Measurements from ENCODE around the gene RPL31.

Gene RPL31

DNA sequence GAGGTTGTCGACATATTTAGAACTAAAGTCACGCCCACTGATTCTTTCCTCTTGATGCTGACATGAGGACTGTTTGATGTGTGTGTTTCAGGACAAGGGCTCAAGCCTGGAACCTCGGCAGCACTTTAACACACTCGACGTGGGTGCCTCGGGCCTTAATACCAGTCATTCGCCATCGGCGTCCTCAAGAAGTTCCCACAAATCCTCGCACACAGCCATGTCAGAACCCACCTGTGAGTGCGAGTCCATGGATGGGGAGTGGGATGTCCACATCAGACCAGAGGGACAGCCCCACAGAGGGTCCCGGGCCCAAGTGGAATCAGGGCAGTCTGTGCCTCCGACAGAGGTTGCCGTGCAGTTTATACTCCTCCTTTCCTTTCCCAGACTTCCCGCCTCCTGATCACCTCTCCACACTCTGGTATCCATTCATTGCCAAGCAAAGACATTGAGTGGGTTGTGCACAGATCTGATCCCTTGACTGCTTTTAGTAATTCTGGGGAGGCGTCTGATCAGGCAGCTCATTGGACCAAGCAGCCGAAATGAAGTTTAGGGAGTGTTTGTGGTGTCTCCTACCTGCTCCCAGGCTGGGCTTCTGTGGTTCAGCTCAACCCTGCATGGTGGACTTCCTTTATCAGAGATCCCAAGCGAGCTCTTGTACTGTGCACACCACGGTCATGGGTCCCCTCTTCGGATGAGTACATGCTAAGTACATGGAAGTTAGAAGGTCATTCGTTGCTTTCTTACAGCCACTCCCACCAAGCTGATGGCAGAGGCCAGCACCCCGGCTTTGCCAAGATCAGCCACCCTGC is 27.2 kb upstream of the RPL31 start:
- H3K27ac ChIP-seq = no peak overlapping the region
- DNase-seq (ENCODE audit: low read depth, low spot score) = no peak

DNA sequence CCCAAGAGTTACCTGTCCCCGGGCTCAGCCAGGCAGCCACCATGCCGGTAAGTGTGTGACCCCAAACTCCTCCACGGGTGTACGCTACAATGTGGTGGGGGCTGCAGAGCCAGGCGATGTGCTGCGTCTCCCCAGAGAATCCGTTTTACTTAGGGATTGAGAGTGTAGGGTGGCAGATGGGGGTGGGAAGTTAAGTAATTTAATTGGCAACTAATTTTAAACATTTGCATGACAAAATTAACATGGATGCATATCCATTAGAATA is 26.6 kb upstream of the RPL31 start:
- no peak overlapping the region for H3K27ac ChIP-seq
- no peak for DNase-seq (ENCODE audit: low read depth, low spot score)

DNA sequence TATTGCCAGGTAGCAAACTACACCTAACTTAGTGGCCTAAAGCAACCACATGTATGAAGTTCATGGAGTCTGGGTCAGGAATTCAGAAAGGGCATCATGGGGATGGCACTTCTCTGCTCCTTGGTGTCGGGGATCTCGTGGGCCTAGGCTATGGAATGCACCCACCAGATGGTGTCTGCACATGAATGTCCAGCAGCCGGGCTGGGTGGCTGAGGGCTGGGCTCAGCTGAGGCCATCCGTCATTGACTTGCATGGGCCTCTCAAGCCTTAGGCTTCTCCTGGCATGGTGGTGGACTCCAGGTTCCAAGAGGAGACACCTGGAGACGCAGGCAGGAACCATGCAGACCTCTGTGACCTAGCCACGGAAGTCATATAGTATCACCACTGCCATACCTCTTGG is 26.0 kb upstream of the RPL31 start:
- H3K27ac ChIP-seq = no peak overlapping the region
- no peak for DNase-seq (ENCODE audit: low read depth, low spot score)

DNA sequence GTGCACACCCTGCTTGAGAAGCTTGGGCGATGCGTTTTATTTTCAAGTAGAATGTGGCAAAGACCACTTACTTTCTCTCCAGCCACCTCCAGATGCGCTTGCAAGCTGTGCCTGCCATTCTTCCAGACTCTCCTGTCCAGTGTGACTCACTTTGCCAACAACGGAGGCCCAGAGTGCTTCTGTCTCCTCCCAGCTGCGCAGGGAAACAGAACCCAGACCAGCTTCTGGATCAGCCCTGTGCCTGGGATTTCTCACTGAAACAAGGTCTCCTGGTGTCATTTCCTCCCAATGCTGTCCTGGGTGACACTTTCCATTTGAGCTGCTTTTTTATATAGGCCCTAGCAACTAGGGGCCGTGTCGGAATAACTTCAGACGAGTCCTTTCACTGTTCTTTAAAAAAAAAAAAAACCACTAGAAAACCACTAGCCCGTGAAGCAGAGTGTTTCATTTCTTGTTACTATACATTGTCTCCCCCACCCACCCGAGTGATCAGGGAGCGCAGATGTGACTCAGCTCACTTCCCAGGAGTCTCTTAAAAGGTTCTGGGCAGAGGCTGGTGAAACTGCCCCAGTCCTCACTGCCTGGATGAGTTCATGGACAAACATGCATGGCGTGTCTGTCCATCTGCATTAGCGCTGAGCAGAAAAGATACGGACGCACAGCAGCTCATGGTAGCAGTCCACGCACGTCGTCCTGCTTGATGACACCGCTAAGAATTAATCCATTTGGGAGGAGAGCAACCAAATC is 25.3 kb upstream of the RPL31 start:
- H3K27ac ChIP-seq = no peak overlapping the region
- DNase-seq (ENCODE audit: low read depth, low spot score) = no peak

DNA sequence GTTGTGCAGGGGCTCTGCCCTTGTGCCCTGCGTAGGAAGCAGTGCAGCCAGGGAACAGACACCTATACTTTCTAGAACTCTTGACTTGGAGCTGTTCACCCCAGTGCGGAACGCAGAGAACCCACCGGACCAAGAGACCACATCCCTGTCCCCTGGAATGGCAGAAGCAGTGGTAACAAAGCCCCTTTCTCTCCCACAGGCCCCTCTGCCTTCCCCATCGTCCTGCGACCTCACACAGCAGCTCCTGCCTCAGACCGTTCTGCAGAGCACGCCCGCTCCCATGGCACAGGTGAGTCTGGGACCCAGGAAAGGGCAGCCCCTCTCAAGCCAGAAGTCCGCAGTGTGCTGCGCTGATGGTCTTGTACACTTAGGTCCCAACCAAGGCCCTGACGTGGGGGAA is 24.6 kb upstream of the RPL31 start:
- DNase-seq (ENCODE audit: low read depth, low spot score) = no peak

DNA sequence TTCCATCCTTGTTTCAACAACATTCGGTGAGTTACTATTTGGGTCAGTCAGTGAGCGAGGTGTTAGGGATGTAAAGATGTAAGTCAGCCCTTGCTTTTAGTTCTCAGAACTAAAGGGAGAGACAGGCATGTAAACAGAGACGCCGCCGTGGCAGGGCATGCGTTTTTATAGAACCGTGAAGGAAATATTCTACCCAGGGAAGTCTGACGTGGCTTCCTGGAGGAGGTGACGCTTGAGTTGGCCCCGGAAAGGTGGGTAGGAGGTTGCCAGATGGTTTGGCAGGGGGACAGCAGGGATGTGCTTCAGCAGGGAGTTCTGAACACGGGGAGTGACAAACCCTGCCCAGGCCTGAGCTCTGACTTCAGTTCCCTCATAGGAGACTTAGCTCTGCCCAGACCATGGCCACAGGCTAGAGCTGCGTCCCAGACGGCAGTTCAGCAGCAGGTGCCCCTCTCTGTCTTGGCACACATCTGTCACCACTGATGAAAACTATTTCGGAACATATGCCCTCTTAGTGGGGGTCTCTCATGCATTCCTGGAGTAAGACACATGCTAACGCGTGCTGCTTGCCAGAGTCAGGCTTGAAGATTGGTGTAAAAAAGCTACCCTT is 23.4 kb upstream of the RPL31 start:
- no peak overlapping the region for H3K27ac ChIP-seq
- no peak for DNase-seq (ENCODE audit: low read depth, low spot score)

More for the DNA sequence above, 24.6 kb upstream of the RPL31 start:
- H3K27ac ChIP-seq = no peak overlapping the region

DNA sequence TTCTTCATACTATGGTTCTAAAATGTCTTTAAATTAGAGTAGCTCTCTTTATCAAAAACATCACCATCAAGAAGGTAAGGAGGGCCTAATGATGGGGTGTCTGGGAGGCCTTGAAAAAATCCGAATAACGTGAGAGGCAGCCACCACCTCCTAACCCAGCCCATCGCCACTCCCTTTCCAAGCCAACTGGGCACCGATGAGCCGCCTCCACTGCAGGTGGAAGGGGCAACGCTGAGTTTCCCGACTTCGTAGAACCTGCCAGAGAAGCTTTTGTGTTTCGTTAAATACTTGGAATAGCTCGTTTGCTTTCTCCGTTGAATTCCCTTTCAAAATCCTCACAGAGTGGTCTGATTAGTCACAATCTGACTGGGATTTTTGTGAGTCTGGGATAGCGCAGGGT is 22.0 kb upstream of the RPL31 start:
- H3K27ac ChIP-seq = no peak overlapping the region
- no peak for DNase-seq (ENCODE audit: low read depth, low spot score)

DNA sequence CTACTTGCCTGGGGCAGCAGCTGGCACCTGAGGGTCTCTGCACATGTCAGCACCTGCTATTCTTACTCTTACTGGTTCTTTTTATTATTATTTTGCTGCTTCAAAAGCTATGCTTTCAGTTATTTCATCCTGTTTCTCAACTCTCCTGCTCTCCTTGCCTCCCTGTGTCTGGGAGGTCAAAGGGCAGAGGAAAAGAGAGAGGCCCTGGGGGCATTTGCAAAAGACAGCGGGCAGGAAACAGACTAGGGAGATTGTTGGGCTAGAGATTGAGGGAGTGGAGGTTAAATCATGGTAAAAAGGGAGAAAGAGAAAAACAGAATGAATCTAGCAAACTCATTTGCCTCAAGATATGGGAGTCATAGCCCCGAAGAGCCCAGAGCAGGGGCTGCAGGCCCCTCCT is 21.1 kb upstream of the RPL31 start:
- no peak for DNase-seq (ENCODE audit: low read depth, low spot score)
- H3K27ac ChIP-seq = no peak overlapping the region

DNA sequence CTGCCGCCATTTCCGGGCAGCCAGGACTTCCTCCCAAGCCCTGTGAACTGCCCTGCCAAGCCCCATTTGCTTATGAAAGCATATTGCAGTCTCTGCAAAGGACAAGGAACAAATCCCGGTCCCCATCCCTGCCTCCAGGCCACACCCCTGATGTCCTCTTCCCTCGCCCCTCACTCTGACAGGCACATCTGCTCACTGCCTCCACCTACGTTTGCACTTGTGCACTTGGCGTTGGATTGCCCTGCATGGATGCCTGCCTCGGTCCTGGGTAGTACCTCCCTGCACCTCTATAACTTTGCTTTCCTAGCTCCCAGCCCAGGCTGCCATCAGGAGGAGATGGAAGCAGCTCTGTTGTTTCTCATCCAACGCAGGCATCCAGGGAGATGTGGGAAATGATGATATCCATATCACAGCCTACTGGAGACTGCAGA is 19.6 kb upstream of the RPL31 start:
- DNase-seq (ENCODE audit: low read depth, low spot score) = no peak
- H3K27ac ChIP-seq = no peak overlapping the region

DNA sequence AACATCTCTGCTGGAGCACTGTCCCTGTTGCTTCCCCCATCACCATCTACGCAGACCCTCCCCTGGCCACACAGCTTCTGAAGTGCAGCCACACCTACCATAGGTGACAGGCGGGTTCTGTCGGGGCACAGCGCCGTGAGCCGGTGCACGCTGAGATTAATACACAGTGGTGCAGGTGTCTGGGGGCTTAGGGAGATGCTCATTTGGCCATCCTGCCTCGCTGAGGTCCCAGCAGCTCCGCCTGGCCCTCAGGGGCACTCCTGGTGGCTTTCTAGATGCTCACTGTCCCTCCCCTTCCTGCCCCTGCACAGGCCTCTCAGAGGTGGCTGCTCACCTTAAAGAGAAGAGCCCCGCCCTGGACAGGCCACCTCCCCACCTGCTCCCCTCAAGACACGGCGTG is 18.9 kb upstream of the RPL31 start:
- no peak overlapping the region for H3K27ac ChIP-seq
- DNase-seq (ENCODE audit: low read depth, low spot score) = no peak

DNA sequence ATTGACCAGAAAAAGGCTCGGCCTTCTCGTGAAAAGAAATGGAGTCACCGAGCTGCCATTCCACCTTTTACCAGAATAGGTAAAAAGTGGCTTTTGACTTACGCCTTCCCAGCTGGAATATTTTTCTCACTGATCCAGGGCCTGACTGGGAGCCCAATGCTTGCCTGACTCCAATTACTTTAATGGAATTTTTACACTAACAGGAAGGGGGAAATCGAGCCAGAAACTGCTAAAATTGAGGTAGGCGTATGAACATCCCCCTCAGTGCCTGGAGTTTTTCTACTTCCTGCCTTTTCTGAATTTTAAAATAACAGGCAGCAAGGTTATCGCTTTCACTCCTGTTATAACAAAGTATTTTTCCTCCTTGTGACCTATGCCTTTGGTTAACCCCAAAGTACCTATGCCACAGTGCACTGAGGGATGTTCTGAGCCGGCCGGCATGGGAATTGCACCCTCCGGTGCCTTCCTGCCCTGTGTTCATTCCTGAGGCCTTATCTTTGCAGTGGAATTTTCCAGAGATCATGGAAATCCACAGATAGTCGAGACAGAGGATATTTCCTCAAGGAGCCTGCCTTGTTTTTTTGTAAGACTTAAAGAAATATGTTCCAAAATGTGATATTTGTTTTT is 18.3 kb upstream of the RPL31 start:
- DNase-seq (ENCODE audit: low read depth, low spot score) = no peak
- no peak overlapping the region for H3K27ac ChIP-seq

DNA sequence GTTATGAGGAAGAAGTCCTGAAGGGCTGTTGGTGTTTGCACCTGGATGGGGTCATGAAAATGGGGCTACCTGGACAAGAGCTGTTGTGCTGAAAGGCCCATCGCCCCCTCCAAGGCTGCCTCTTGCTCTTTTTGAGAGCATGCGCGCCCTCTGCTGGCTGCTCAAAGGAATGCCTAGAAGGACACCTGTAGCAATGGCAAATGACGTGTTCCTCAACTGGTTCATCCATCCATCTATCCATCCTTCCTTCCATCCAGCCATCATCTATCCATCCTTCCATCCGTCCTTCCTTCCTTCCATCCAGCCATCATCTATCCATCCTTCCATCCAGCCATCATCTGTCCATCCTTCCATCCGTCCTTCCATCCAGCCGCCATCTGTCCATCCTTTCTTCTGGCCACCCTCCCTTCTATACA is 17.2 kb upstream of the RPL31 start:
- H3K27ac ChIP-seq = no peak overlapping the region
- DNase-seq (ENCODE audit: low read depth, low spot score) = no peak

DNA sequence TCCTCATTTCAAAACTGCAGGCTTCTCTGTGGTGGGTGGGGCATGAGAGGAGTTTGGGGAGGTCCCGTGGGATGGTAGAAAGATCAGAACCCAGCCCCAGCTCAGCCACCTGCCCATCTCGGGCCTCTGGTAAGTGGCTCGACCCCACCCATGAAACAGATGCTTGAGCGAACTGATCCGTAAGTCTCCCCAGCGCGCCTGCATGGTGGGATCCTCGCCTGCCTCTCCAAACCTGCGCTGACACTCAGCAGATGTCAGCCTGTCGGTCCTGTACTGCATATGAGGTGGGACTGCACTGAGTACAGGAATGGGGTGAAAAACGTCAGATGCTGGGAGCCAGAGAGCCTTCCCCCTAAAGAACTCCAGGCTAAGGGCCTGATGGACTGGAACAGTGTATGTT is 15.9 kb upstream of the RPL31 start:
- DNase-seq (ENCODE audit: low read depth, low spot score) = no peak
- H3K27ac ChIP-seq = no peak overlapping the region

DNA sequence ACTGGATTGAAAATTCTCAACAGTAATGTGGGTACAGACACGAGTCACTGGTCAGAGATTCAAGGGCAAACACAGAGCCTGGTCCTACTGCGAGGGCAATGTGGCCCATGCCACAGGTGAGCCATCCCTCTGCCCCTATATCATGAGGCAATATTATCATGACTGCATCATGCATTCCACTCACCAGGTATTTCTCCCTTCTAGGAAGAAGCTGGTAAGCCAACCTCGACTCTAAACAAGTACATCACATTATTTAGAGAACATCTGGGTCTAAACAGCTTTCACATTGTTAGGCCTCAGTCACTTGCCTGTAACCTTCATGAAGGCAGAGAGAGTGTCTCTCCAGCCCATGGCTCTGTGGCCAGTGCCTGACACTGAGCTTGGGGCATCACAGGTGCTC is 14.6 kb upstream of the RPL31 start:
- no peak overlapping the region for H3K27ac ChIP-seq
- no peak for DNase-seq (ENCODE audit: low read depth, low spot score)

DNA sequence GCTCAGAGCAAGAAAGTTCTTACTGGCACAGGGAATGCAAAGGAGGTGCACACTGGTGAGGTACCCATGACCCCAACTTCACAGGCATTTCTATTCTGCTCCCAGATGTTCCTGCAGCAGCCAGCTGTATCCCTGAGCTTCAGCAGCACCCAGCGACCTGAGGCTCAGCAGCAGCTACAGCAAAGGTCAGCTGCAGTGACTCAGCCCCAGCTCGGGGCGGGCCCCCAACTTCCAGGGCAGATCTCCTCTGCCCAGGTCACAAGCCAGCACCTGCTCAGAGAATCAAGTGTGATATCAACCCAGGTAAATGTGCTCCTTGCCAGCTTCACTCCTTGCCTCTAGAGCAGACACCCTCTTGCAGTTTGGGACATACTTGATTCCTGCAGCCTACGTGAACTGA is 14.1 kb upstream of the RPL31 start:
- no peak overlapping the region for H3K27ac ChIP-seq

DNA sequence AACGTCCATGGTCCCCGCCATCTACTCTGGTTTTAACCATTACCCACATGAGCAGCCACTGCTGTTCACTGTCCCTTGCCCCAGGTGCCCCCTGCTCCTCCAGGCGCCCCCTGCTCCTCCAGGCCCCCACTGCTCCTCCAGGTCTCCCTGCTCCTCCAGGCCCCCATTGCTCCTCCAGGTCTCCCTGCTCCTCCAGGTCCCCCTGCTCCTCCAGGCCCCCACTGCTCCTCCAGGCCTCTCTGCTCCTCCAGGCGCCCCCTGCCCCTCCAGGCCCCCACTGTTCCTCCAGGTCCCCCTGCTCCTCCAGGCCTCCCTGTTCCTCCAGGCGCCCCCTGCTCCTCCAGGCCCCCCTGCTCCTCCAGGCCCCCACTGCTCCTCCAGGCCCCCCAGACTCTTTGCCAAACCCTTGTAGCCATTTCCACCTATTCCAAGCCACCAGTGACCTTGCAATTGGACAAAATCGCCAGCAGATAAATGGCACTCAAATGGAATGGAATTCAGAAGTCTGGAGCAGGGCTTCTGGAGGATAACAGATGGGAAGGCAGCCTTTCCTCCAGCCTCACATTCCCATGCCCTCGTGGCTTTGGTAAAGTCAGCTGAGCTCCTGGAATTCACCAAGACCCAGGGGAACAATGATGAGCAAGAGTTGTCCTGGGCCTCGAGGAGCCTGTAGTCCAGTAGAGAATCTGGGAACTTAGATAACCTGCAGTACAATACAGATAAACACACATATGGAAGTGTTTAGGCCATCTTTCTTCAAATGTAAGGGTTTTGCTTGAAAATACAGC is 13.3 kb upstream of the RPL31 start:
- no peak for DNase-seq (ENCODE audit: low read depth, low spot score)
- H3K27ac ChIP-seq = no peak overlapping the region

More for the DNA sequence above, 14.1 kb upstream of the RPL31 start:
- DNase-seq (ENCODE audit: low read depth, low spot score) = no peak

DNA sequence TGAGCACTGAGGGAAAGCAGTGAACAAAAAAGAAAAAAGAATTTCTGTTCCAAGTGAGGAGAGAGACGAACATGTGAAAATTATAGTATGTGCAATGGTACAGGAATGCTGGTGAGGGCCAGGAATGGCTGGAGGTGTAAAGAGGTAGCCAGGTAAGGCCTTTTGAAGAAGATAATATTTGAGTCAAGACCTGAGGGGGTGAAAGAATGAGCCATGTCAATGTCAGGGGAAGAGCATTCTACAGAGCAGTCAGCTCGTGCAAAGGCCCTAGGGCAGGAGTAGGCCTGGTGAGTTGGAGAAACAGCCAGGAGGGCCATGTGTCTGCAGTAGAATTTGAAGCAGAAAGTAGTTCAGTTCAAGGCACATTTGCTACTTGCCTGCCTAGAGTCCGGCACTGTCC is 12.4 kb upstream of the RPL31 start:
- no peak for DNase-seq (ENCODE audit: low read depth, low spot score)
- no peak overlapping the region for H3K27ac ChIP-seq

DNA sequence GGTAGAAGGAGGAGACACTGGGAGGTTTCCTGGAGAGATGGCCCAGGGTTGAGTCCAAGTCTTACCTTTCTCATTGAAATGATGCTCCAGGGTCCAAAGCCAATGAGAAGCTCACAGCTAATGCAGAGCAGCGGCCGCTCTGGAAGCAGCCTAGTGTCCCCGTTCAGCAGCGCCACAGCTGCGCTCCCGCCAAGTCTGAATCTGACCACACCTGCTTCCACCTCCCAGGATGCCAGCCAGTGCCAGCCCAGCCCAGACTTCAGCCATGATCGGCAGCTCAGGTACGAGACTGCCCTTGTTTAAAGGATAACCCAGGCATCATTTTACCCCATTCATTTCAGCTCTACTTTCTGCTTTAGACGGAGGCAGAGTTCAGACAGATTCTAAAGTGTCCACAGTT is 11.9 kb upstream of the RPL31 start:
- DNase-seq (ENCODE audit: low read depth, low spot score) = no peak
- no peak overlapping the region for H3K27ac ChIP-seq

DNA sequence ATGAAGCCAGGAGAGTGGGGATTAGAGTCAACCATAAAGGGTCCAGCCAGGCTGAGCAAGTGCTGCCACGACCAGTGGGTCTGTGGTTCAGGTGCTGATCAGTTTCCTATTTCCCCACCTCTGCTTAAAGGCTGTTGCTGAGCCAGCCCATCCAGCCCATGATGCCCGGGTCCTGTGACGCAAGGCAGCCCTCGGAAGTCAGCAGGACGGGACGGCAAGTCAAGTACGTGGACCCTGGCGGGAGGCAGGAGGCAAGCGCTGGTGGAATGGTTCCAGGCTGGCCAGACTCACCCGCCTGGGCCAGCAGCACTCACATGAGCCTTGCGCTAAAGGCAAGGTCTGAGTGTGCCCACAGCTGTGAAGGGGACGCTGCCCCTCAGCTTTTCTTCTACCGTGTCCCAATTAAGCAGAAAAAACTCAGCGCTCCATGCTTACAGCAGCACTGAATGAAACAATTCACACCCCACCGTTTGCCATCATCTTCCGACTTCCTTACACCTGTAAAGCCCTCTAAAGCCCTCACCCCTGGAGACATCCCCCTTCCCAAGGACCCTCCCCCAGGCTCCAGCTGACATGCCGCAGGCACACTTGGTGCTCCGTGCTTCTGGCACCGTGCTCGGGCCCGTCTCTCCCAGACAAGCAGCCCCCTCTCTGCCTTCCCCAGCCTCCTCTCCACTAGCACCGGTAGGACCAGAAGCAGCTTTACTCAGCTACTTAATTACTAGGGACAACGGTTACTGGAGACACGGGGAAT is 11.3 kb upstream of the RPL31 start:
- no peak for DNase-seq (ENCODE audit: low read depth, low spot score)

DNA sequence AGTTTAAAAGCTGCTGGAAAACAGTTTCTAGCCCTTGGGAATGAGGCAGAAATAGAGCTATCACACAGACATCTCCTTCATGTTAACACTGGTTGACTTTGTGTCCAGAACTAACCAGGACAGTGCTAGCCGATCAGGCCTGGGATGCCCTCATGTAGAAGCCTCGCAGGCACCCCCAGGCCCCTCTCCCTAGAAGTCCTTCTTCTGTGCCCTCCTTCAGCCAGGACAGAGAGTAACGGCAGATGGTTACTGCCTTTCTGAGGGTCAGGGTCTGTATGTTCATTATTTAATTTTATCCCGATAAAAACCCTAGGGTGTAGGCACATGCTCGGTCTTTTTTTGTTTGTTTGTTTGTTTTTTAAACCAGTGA is 10.7 kb upstream of the RPL31 start:
- no peak for DNase-seq (ENCODE audit: low read depth, low spot score)
- H3K27ac ChIP-seq = no peak overlapping the region

More for the DNA sequence above, 11.3 kb upstream of the RPL31 start:
- no peak overlapping the region for H3K27ac ChIP-seq
